ENCODE measurements around the gene STK11.

DNA sequence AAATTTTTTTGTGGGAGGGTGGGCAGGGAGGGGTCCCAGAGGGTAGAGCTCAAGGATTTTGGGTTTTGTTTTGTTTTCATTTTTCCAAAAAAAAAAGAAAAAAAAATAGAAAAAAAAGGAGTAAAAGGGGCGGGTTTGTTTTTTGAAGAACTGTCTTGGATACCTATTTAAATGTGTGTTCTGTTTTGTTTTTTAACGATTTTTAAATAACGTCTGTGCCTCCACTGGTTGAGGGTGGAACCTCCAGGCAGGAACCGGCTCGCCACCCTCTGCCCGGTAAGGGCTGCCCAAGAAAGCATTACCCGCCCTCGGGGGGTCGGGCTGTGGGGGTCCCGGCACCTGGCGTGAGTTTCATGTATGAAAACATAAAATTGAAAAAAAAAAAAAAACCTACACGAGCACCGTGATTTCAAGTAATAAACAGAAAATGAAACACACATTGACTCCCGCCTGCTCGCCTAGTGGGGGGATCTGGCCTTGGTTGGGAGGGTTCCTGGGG is 53.2 kb downstream of the STK11 start:
- TF ChIP-seq CREB1 (IDR thresholded peaks at IDR 0.05; ENCODE audit: low read depth) (no peak), EP300 (IDR thresholded peaks at IDR 0.05; ENCODE audit: borderline replicate concordance) (no peak), YY1 (IDR thresholded peaks at IDR 0.05; ENCODE audit: low read depth) (no peak), FOXM1 (IDR thresholded peaks at IDR 0.05; ENCODE audit: borderline replicate concordance, low read depth) (no peak), TAF1 (IDR thresholded peaks at IDR 0.05; ENCODE audit: low read depth) (no peak), EGR1 (IDR thresholded peaks at IDR 0.05) (no peak)
- TF ChIP-seq, protein P1, sequence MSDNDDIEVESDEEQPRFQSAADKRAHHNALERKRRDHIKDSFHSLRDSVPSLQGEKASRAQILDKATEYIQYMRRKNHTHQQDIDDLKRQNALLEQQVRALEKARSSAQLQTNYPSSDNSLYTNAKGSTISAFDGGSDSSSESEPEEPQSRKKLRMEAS (IDR thresholded peaks at IDR 0.05), result no peak

Measured in Ishikawa (cell line).